Amygdala (tissue), 56 donors: ENCODE results near the gene CEBPZOS.

Experiments
- DNase-seq, 56 donors: peaks; one replicate each; lab custom pipeline; 2025; lab: John Stamatoyannopoulos, UW

Gene CEBPZOS

DNA sequence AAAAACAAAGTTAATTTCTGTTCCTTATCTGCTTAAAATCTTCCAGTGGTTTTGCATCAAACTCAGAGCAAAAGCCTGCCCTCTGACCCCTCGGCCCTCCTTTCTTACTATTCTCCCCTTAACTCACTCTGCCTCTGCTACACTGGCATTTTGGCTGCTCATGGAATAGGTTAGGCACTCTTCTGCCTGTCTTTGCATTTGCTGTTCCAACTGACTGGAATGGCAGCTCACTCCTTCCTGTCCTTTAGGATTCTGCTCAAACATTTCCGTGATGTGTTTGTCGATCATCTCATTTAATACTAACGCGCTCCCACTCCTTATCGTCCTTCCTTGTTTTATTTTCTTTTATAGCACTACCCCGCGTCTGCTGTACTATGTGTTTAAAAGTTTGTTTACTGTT, 34.3 kb downstream of the CEBPZOS start:
- no peak for DNase-seq

- DNase-seq, result peak; percentile 34 to 93 (median 82)
These were observed 35.2 kb downstream of the CEBPZOS start, which contains the start of the genes CEBPZ and NDUFAF7 for GRCh38 chr2:37231241-37232130. TSS of gene CEBPZ (minus strand) at chr2:37231596. CDS start at chr2:37231567, 29 bp downstream. TSS of gene NDUFAF7 (plus strand) at chr2:37231658. CDS start at chr2:37231706, 48 bp downstream.

DNA sequence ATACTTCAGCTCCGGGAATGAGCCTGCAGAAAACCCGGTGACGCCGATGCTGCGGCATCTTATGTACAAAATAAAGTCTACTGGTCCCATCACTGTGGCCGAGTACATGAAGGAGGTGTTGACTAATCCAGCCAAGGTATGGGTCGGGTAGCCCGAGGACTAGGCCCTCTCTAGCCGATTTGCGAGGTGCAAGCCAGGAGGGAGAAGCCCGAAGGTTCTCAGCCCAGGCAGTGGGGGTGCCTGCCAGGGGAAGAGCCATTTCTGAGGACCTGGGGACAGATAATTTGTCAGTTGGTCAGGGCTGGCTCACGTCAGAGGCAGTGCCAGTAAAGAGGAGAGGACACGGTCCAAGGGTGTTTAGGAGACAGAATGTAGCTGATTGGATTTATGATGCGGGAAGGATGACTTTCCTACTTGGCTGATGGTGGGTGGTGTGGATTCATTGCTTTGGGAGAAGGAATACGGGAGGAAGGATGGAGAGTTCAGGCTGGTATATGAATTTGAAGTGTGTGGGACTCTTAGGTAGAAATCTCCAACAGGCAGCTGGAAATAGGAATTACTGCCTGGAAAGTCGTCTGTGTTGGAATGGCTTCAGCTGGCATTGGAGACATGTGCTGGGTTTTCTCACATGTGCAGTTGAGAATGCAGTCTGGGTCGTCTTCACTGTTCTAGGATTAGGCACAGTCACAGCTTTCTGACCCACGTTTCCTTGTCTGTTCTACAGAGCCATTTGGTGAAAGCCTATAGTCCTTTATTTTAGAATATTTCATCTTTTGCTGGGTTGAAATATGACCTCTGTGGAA, 36.0 kb downstream of the CEBPZOS start:
- peak in 18 of 56 donors; percentile 1 to 48 (median 19) for DNase-seq

DNA sequence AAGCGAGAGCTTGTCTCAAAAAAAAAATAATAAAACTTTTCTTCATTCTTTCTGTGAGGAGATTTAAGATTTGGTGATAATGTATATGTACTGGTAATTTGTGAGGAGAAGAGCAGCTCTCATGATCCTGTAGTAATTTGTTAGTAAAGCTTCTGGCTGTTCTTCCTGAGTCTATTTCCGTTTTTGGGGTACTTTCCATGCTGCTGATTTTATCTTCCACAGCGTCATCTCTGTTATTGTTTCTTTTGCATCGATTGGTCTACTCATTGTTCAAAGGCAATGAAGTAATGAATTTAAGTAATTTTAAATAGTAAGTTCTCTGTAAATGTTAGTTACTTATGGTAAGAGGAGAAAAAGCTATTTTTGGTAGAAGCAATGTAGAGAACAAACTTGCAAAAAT, 47.1 kb downstream of the CEBPZOS start:
- DNase-seq, result no peak

- DNase-seq, result no peak
These were observed 47.7 kb downstream of the CEBPZOS start for GRCh38 chr2:37244017-37244416.

GRCh38 chr2:37244755-37245154, 48.5 kb downstream of the CEBPZOS start:
- no peak for DNase-seq

- DNase-seq, result no peak
These were observed 49.9 kb downstream of the CEBPZOS start for GRCh38 chr2:37246205-37246604.

DNA sequence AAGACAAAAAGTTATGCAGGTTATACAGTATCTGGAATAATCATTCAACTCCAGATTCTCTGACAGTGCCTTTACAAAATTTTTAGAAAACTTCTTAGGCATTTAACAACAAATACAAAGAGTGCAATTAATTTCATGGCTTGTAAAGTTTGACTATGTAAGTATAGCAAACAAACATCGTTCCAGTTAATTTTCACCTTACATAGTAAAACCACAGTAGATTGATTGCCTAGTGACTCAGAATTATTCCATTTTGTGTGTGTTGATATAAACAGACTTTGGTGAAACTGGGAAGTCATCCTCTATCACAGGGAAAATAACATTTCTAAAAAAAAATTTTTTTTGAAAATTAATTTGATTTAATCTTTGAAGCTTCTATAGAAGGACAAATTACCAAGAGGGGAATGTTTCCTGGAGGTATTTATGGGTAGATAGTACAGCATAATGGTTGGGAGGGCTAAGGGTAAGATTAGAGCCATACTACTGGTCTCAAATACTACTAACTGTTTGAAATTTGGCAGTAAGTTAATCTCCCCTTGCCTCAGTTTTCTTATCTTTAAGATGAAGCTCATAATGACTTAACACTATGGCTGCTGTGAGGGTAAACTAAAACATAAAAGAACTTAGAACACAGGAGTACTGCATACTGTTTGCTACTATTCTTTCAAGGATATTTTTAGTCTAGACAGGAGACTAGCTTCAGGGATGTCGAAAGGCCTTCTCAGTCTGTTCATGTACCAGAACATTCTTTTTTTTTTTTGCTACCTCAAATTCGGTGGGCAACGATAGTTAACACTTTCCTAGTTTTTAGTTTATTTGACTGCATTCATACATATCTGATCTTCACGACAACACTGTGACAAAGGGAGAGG, 54.8 kb downstream of the CEBPZOS start:
- no peak for DNase-seq
